B cell (primary cell): ENCODE results near the gene BCKDK.

Experiments used
- CTCF ChIP-seq: fragments of 200-600 bp; IDR thresholded peaks from one replicate; pipeline ENCODE4 v1.8.0; 2022; ENCODE audit warnings: antibody characterized with exemption, mild to moderate bottlenecking
- EZH2 ChIP-seq: IDR thresholded peaks from 2 replicates; pipeline ENCODE4 v1.6.1; 2012; ENCODE audit warnings: borderline replicate concordance, low read depth, mild to moderate bottlenecking, moderate library complexity, low read length; ENCODE audit not compliant: insufficient read depth, poor library complexity, severe bottlenecking

GRCh38 chr16:31112711-31113110 lies 4.5 kb downstream of the BCKDK start:
- TF ChIP-seq CTCF: no peak
- TF ChIP-seq EZH2: no peak
